HEK293 (cell line): ENCODE results near the gene CPT1A.
A peak's percentile ranks its signal among the peaks of the same experiment; 100 is the strongest.

ENCODE experiments used
- CTCF ChIA-PET: fragments of 350-600 bp; formaldehyde crosslinking; extraction: SDS; loops from one replicate; lab custom pipeline; 2021; ENCODE audit warnings: antibody characterized with exemption; lab: Yijun Ruan, JAX
- POLR2A ChIA-PET: fragments of 300-600 bp; formaldehyde crosslinking; extraction: SDS; loops from one replicate; lab custom pipeline; 2020; ENCODE audit warnings: antibody characterized with exemption, inconsistent platforms; lab: Yijun Ruan, JAX
- H3K27ac ChIP-seq: fragments of 200-500 bp; sonication (Bioruptor generic); 2 replicates; pipeline ENCODE4 v1.5.1; 2014; ENCODE audit warnings: low read depth, low read length, control low read depth, inconsistent platforms; ENCODE audit errors: extremely low read depth
- H3K36me3 ChIP-seq, 2 experiments: fragments of 200-500 bp in 1 of 2; sonication (Bioruptor generic) in 1 of 2; 1 replicate in 1 of 2; 2 replicates in 1 of 2; pipeline ENCODE4 v1.5.1; 2014 to 2017; ENCODE audit warnings: inconsistent platforms in 2 of 2, low read length in 2 of 2; ENCODE audit not compliant: control insufficient read depth in 2 of 2, insufficient read depth in 1 of 2
- H3K4me1 ChIP-seq: fragments of 200-500 bp; sonication (Bioruptor generic); 2 replicates; pipeline ENCODE4 v1.5.1; 2014; ENCODE audit warnings: mild to moderate bottlenecking, low read length, inconsistent platforms; ENCODE audit not compliant: control insufficient read depth, insufficient read depth
- H3K4me3 ChIP-seq: 2 replicates; pipeline ENCODE4 v1.5.1; 2011; ENCODE audit warnings: low read depth, mild to moderate bottlenecking, control low read depth, low read length, moderate library complexity
- H3K9me3 ChIP-seq: fragments of 200-500 bp; sonication (Bioruptor generic); 2 replicates; pipeline ENCODE4 v1.5.1; 2014; ENCODE audit warnings: low read depth, low read length, inconsistent platforms; ENCODE audit not compliant: control insufficient read depth, insufficient read depth
- HOXA7 ChIP-seq: sonication (generic); formaldehyde crosslinking; IDR thresholded peaks from 2 replicates; pipeline ENCODE4 v1.8.1; 2022; ENCODE audit warnings: missing genetic modification reagents, borderline replicate concordance
- MEIS1 ChIP-seq: sonication (generic); formaldehyde crosslinking; IDR thresholded peaks from 2 replicates; pipeline ENCODE4 v1.8.1; 2022; ENCODE audit warnings: missing genetic modification reagents, mild to moderate bottlenecking, borderline replicate concordance
- SCRT1 ChIP-seq: fragments of 450-650 bp; formaldehyde crosslinking; IDR thresholded peaks from 2 replicates; pipeline ENCODE4 v1.5.1; 2016; ENCODE audit warnings: missing biosample characterization, missing genetic modification characterization, borderline replicate concordance
- TSHZ1 ChIP-seq: fragments of 450-650 bp; formaldehyde crosslinking; IDR thresholded peaks from 2 replicates; pipeline ENCODE4 v1.5.1; 2016; ENCODE audit warnings: missing biosample characterization, missing genetic modification characterization, borderline replicate concordance
- WT1 ChIP-seq: fragments of 450-650 bp; formaldehyde crosslinking; IDR thresholded peaks from 2 replicates; pipeline ENCODE4 v1.5.1; 2016; ENCODE audit warnings: missing biosample characterization, missing genetic modification characterization
- ZBTB17 ChIP-seq: fragments of 450-650 bp; formaldehyde crosslinking; IDR thresholded peaks from 2 replicates; pipeline ENCODE4 v1.5.1; 2016; ENCODE audit warnings: missing biosample characterization, missing genetic modification characterization
- ZFHX2 ChIP-seq: fragments of 450-650 bp; formaldehyde crosslinking; conservative IDR thresholded peaks from 2 replicates; pipeline ENCODE4 v1.5.1; 2016; ENCODE audit warnings: missing biosample characterization, missing genetic modification characterization
- ZFP3 ChIP-seq: fragments of 450-650 bp; formaldehyde crosslinking; IDR thresholded peaks from 2 replicates; pipeline ENCODE4 v1.5.1; 2016; ENCODE audit warnings: low read depth, missing biosample characterization, missing genetic modification characterization
- ZNF121 ChIP-seq: fragments of 450-650 bp; formaldehyde crosslinking; IDR thresholded peaks from 2 replicates; pipeline ENCODE4 v1.5.1; 2016; ENCODE audit warnings: missing biosample characterization, missing genetic modification characterization
- ZNF155 ChIP-seq: fragments of 450-650 bp; formaldehyde crosslinking; IDR thresholded peaks from 2 replicates; pipeline ENCODE4 v1.5.1; 2016; ENCODE audit warnings: missing biosample characterization, missing genetic modification characterization
- ZNF16 ChIP-seq: fragments of 450-650 bp; formaldehyde crosslinking; IDR thresholded peaks from 2 replicates; pipeline ENCODE4 v1.5.1; 2016; ENCODE audit warnings: low read depth, missing biosample characterization, missing genetic modification characterization
- ZNF184 ChIP-seq: fragments of 450-650 bp; IDR thresholded peaks from 2 replicates; pipeline ENCODE4 v1.5.1; 2018; ENCODE audit warnings: missing biosample characterization, mild to moderate bottlenecking, missing genetic modification characterization
- ZNF23 ChIP-seq: fragments of 450-650 bp; formaldehyde crosslinking; IDR thresholded peaks from 2 replicates; pipeline ENCODE4 v1.5.1; 2016; ENCODE audit warnings: missing biosample characterization, missing genetic modification characterization, borderline replicate concordance
- ZNF302 ChIP-seq: fragments of 450-650 bp; formaldehyde crosslinking; IDR thresholded peaks from 2 replicates; pipeline ENCODE4 v1.5.1; 2016; ENCODE audit warnings: missing biosample characterization, missing genetic modification characterization, low read depth
- ZNF311 ChIP-seq: fragments of 450-650 bp; formaldehyde crosslinking; IDR thresholded peaks from 2 replicates; pipeline ENCODE4 v1.5.1; 2017; ENCODE audit warnings: missing biosample characterization, missing genetic modification characterization, borderline replicate concordance
- ZNF530 ChIP-seq: fragments of 450-650 bp; formaldehyde crosslinking; IDR thresholded peaks from 2 replicates; pipeline ENCODE4 v1.5.1; 2016; ENCODE audit warnings: low read depth, missing biosample characterization, missing genetic modification characterization
- ZNF549 ChIP-seq: fragments of 450-650 bp; IDR thresholded peaks from 2 replicates; pipeline ENCODE4 v1.5.1; 2018; ENCODE audit warnings: missing biosample characterization, missing genetic modification characterization, mild to moderate bottlenecking, inconsistent platforms, moderate library complexity
- ZNF596 ChIP-seq: fragments of 450-650 bp; IDR thresholded peaks from 2 replicates; pipeline ENCODE4 v1.5.0; 2018; ENCODE audit warnings: missing biosample characterization, mild to moderate bottlenecking, missing genetic modification characterization, moderate library complexity
- ZNF623 ChIP-seq: fragments of 450-650 bp; formaldehyde crosslinking; IDR thresholded peaks from 2 replicates; pipeline ENCODE4 v1.5.1; 2016; ENCODE audit warnings: missing biosample characterization, missing genetic modification characterization
- ZNF626 ChIP-seq: fragments of 450-650 bp; sonication (Bioruptor Pico); formaldehyde crosslinking; IDR thresholded peaks from 2 replicates; pipeline ENCODE4 v1.5.1; 2018; ENCODE audit warnings: missing biosample characterization, missing genetic modification characterization, inconsistent platforms
- ZNF670 ChIP-seq: fragments of 450-650 bp; formaldehyde crosslinking; IDR thresholded peaks from 2 replicates; pipeline ENCODE4 v1.5.1; 2016; ENCODE audit warnings: missing biosample characterization, missing genetic modification characterization, low read depth
- ZNF677 ChIP-seq: fragments of 450-650 bp; IDR thresholded peaks from 2 replicates; pipeline ENCODE4 v1.5.0; 2018; ENCODE audit warnings: missing biosample characterization, mild to moderate bottlenecking, missing genetic modification characterization, moderate library complexity
- ZSCAN16 ChIP-seq: fragments of 450-650 bp; formaldehyde crosslinking; IDR thresholded peaks from 2 replicates; pipeline ENCODE4 v1.5.1; 2016; ENCODE audit warnings: missing biosample characterization, missing genetic modification characterization
- TF ChIP-seq, protein P1 (sequence below): fragments of 450-650 bp; formaldehyde crosslinking; IDR thresholded peaks from 2 replicates; pipeline ENCODE4 v1.5.1; 2017; ENCODE audit warnings: missing biosample characterization, missing genetic modification characterization
- TF ChIP-seq, protein P2 (sequence below): fragments of 450-650 bp; formaldehyde crosslinking; IDR thresholded peaks from 2 replicates; pipeline ENCODE4 v1.5.1; 2017; ENCODE audit warnings: missing biosample characterization, missing genetic modification characterization

The CPT1A gene

GRCh38 chr11:68839054-68839865, 2.5 kb downstream of the CPT1A start (continued):
- TF ChIP-seq, protein P1, sequence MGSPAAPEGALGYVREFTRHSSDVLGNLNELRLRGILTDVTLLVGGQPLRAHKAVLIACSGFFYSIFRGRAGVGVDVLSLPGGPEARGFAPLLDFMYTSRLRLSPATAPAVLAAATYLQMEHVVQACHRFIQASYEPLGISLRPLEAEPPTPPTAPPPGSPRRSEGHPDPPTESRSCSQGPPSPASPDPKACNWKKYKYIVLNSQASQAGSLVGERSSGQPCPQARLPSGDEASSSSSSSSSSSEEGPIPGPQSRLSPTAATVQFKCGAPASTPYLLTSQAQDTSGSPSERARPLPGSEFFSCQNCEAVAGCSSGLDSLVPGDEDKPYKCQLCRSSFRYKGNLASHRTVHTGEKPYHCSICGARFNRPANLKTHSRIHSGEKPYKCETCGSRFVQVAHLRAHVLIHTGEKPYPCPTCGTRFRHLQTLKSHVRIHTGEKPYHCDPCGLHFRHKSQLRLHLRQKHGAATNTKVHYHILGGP, result no peak
- TF ChIP-seq ZNF623 (tag by site-specific recombination), result no peak
- no peak for TF ChIP-seq ZSCAN16
- no peak for TF ChIP-seq ZNF626 (tag by site-specific recombination)
- TF ChIP-seq ZNF549 (tag by site-specific recombination), result peak; percentile 96
- TF ChIP-seq ZNF16 (tag by site-specific recombination), result no peak
- no peak; the same call in 1 of the 2 replicates for TF ChIP-seq ZFP3 (tag by site-specific recombination)
- TF ChIP-seq WT1 (tag by site-specific recombination), result 0 out of 2 replicates have a peak, but pooled peaks have one; percentile 10
- TF ChIP-seq SCRT1 (tag by site-specific recombination), result no peak
- TF ChIP-seq ZNF302 (tag by site-specific recombination), result no peak
- no peak for TF ChIP-seq ZNF596 (tag by site-specific recombination)
- TF ChIP-seq ZNF184 (tag by site-specific recombination), result no peak

GRCh38 chr11:68838572-68838964, 3.1 kb downstream of the CPT1A start:
- H3K9me3 ChIP-seq, result no peaks in the 10 kb centered on the region
- peak overlapping the region; percentile 70 for H3K27ac ChIP-seq
- peaks cover 0 to 2% of the 10 kb centered on the region in 2 experiments; a peak in 1 of 3 replicates for H3K36me3 ChIP-seq
- H3K4me3 ChIP-seq, result peak overlapping the region; percentile 28; the same call in 1 of the 2 replicates
- CTCF ChIA-PET, result interaction anchor here (0.8 to 0.9 kb wide), 2 partner anchors 19 to 38 kb away, joined by 3 to 5 read pairs; no protein-coding TSS in a partner anchor
- TF ChIP-seq ZNF121 (tag by site-specific recombination), result 0 out of 2 replicates have a peak, but pooled peaks have one; percentile 65
- no peak for TF ChIP-seq HOXA7 (CRISPR knock-in tag)
- no peak for TF ChIP-seq MEIS1 (CRISPR knock-in tag)
- TF ChIP-seq ZNF311, result no peak
- no peak for TF ChIP-seq ZNF155
- TF ChIP-seq ZNF530 (tag by site-specific recombination), result no peak
- TF ChIP-seq ZBTB17 (tag by site-specific recombination), result peak; percentile 86
- H3K4me1 ChIP-seq, result peaks cover 3% of the 10 kb centered on the region; the same call in 1 of the 2 replicates
- POLR2A ChIA-PET, result no interaction called here

DNA sequence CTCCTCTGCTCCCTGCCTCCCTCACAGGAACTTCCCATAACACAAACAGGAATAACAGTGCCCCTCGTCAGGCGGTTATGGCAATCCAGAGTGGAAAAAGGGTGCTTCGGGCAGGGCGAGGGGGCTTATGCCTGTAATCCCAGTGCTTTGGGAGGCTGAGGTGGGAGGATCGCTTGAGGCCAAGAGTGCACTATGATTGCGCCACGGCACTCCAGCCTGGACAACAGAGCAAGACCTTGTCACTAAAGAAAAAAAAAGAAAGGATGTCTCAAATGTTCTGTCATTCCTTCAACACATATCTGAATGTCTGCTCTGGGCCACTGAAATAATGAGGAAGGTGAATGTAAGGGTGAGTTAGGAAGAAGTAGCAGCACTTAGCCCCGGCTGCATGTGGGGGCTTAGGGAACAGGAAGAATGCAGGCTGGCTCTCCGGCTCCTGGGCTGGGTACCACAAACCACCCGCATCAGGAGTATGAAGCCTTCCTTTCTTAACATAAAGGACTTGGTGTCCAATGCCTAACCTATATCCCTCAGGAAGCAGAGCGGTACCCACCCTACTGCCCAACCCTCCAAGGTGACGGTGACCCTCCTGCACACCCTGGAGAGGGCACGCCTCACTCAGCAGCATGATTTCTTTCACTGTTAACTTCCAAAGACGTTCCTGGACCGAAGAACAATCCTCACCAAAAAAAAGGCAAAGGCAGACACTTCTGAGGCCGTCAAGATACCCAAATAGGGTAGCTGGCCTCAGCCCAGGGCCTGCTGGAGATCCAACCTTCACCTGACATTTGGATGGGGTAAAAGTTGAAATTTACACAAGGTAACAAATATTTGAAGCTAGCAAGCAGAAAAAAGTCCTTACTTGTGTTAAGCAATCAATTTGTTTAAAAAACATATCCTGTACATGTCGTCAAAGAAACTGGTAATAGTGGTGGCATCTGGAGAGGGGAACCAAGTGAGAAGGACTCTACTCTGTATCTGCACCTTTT, 3.8 kb downstream of the CPT1A start:
- POLR2A ChIA-PET, result no interaction called here
- Histone ChIP-seq H3K36me3 (peaks cover 0 to 2% of the 10 kb centered on the region in 2 experiments; a peak in 1 of 3 replicates), H3K4me3 (no peak overlapping the region), H3K4me1 (peaks cover 3% of the 10 kb centered on the region; the same call in 1 of the 2 replicates), H3K9me3 (no peaks in the 10 kb centered on the region), H3K27ac (no peak overlapping the region)
- CTCF ChIA-PET, result interaction anchor here (0.8 to 0.9 kb wide), 3 partner anchors 18 to 107 kb away, joined by 3 to 5 read pairs (median 3); no protein-coding TSS in a partner anchor
- no peak for TF ChIP-seq ZNF670 (tag by site-specific recombination)
- TF ChIP-seq ZNF677 (tag by site-specific recombination), result no peak
- no peak for TF ChIP-seq ZNF23 (tag by site-specific recombination)
- no peak for TF ChIP-seq TSHZ1 (tag by site-specific recombination)
- no peak for TF ChIP-seq ZFHX2 (tag by site-specific recombination)
- TF ChIP-seq, protein P2, sequence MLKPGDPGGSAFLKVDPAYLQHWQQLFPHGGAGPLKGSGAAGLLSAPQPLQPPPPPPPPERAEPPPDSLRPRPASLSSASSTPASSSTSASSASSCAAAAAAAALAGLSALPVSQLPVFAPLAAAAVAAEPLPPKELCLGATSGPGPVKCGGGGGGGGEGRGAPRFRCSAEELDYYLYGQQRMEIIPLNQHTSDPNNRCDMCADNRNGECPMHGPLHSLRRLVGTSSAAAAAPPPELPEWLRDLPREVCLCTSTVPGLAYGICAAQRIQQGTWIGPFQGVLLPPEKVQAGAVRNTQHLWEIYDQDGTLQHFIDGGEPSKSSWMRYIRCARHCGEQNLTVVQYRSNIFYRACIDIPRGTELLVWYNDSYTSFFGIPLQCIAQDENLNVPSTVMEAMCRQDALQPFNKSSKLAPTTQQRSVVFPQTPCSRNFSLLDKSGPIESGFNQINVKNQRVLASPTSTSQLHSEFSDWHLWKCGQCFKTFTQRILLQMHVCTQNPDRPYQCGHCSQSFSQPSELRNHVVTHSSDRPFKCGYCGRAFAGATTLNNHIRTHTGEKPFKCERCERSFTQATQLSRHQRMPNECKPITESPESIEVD (tag by site-specific recombination), result no peak
